Measurements from ENCODE around the gene JAG2.

- no peak for TF ChIP-seq CTCF (IDR thresholded peaks at IDR 0.05; ENCODE audit: insufficient read depth, low read length, poor library complexity, severe bottlenecking)
- TF ChIP-seq EZH2phosphoT487 (conservative IDR thresholded peaks at IDR 0.05; ENCODE audit: low read length) = no peak
These were observed 32.7 kb downstream of the JAG2 start for GRCh38 chr14:105135700-105136395.
